T-cell (primary cell): ENCODE results near the gene CNTF. TPM values are rescaled to one million over a fixed set of nuclear protein-coding genes. Genes with fewer than 3 reads are reported as not detected.

ENCODE experiments used
- ATAC-seq, 4 experiments: fragments of 200-7000 bp in 3 of 4; fragments of 150-1000 bp in 1 of 4; cut with Tn5 transposase; replicated peaks in 1 of 4; 1 replicate in 3 of 4; 2 replicates in 1 of 4; pipeline ENCODE4 v1.10.0; 2021; ENCODE audit warnings: moderate library complexity in 3 of 4, mild to moderate bottlenecking in 2 of 4, moderate number of reproducible peaks in 1 of 4
- CTCF ChIA-PET, 2 donors: fragments of 300-600 bp; sonication (Branson Sonifier 250); formaldehyde crosslinking; loops; one replicate each; lab custom pipeline; 2022; ENCODE audit warnings: antibody characterized with exemption in 2 of 2; lab: Charles Lee
- POLR2A ChIA-PET, 2 donors: fragments of 300-600 bp; sonication (Branson Sonifier 250); formaldehyde crosslinking; loops; one replicate each; lab custom pipeline; 2022; ENCODE audit warnings: antibody characterized with exemption in 2 of 2; lab: Charles Lee
- DNase-seq, 35 experiments: peaks; one replicate each; pipeline versions ENCODE4 v3.0.0 to v3.0.0-alpha.2; 2013 to 2023
- H3K27ac ChIP-seq: one replicate; pipeline ENCODE4 v1.5.1; 2013; ENCODE audit warnings: low read length
- H3K27me3 ChIP-seq, 2 experiments: replicated peaks in 1 of 2; 1 replicate in 1 of 2; 2 replicates in 1 of 2; pipeline versions ENCODE4 v1.6.1 to v1.7.0; 2013; ENCODE audit warnings: low read length in 1 of 2, mixed read lengths in 1 of 2; ENCODE audit not compliant: control insufficient read depth in 2 of 2, insufficient read depth in 2 of 2; ENCODE audit errors: extremely low read depth in 1 of 2
- H3K36me3 ChIP-seq, 2 donors: 1 replicate in 1 of 2; 2 replicates in 1 of 2; pipeline versions ENCODE4 v1.6.1 to v1.7.0; 2013; ENCODE audit warnings: low read length in 1 of 2; ENCODE audit not compliant: control insufficient read depth in 2 of 2, insufficient read depth in 1 of 2; ENCODE audit errors: extremely low read depth in 1 of 2
- H3K4me1 ChIP-seq, 2 experiments: 1 replicate in 1 of 2; 2 replicates in 1 of 2; pipeline versions ENCODE4 v1.6.1 to v1.7.0; 2013; ENCODE audit warnings: low read length in 2 of 2, mixed read lengths in 1 of 2; ENCODE audit not compliant: insufficient read depth in 2 of 2, control insufficient read depth in 1 of 2; ENCODE audit errors: extremely low read depth in 1 of 2
- H3K4me3 ChIP-seq, 2 donors: 1 replicate in 1 of 2; 2 replicates in 1 of 2; pipeline versions ENCODE4 v1.5.1 to v1.7.0; 2013; ENCODE audit warnings: mild to moderate bottlenecking in 2 of 2, low read length in 1 of 2, moderate library complexity in 1 of 2; ENCODE audit not compliant: control insufficient read depth in 1 of 2; ENCODE audit errors: extremely low read depth in 1 of 2
- H3K9me3 ChIP-seq: 2 replicates; pipeline ENCODE4 v1.7.0; 2013
- H3K27ac Mint-ChIP-seq, 2 donors: one replicate each; pipeline ENCODE4 v1.8.0; 2020 to 2021; ENCODE audit warnings: mild to moderate bottlenecking in 2 of 2, mixed read lengths in 2 of 2
- H3K27me3 Mint-ChIP-seq, 2 donors: one replicate each; pipeline ENCODE4 v1.8.0; 2021 to 2022; ENCODE audit warnings: mixed read lengths in 2 of 2
- H3K36me3 Mint-ChIP-seq: one replicate; pipeline ENCODE4 v1.8.0; 2021; ENCODE audit warnings: mixed read lengths
- H3K4me1 Mint-ChIP-seq, 3 donors: one replicate each; pipeline ENCODE4 v1.8.0; 2020 to 2022; ENCODE audit warnings: mixed read lengths in 3 of 3, mild to moderate bottlenecking in 1 of 3
- H3K4me3 Mint-ChIP-seq, 3 donors: one replicate each; pipeline ENCODE4 v1.8.0; 2020 to 2022; ENCODE audit warnings: mild to moderate bottlenecking in 3 of 3, mixed read lengths in 3 of 3, moderate library complexity in 3 of 3
- H3K9me3 Mint-ChIP-seq, 3 donors: one replicate each; pipeline ENCODE4 v1.8.0; 2020 to 2022; ENCODE audit warnings: mixed read lengths in 3 of 3
- WGBS: methylation state at CpG from one replicate; pipeline ENCODE4 v1.1.5; 2013; ENCODE audit warnings: missing lambda C conversion rate; ENCODE audit not compliant: insufficient coverage; 5-methylcytosine and 5-hydroxymethylcytosine counted together
- total RNA-seq, 35 experiments: library from RNA in 6 of 35; stranded (reverse) in 6 of 35; fragments of 120-200 nt in 1 of 35; gene quantifications; one replicate each; pipeline versions ENCODE4 v1.2.1 to v1.2.4 and lab custom pipeline; 2013 to 2026

CNTF gene
- total RNA-seq, 5 donors from 2014 or later (not counting 1 experiment from before 2014, with no cell fraction given) = 2.4 to 4.3 (median 2.9) TPM

GRCh38 chr11:58580311-58580710 is 42.2 kb upstream of the CNTF start:
- no CpG with 5 or more reads among the region's 2 CpGs for WGBS
- no peaks in the 10 kb centered on the region for H3K9me3 Mint-ChIP-seq
- no peak for DNase-seq
- ChIA-PET CTCF (interaction anchor here (1.0 to 6.3 kb wide), 6 partner anchors 9 to 555 kb away, joined by 3 to 108 read pairs (median 4); no protein-coding TSS in a partner anchor), POLR2A (interaction anchor here (0.5 to 1.2 kb wide), 3 partner anchors 11 to 35 kb away, joined by 3 to 9 read pairs (median 4); no protein-coding TSS in a partner anchor)
- no peaks in the 10 kb centered on the region for H3K27me3 Mint-ChIP-seq
- Histone ChIP-seq H3K27ac (peak overlapping the region; percentile 89), H3K4me1 (peaks cover 26 to 49% of the 10 kb centered on the region in 2 experiments), H3K9me3 (no peaks in the 10 kb centered on the region), H3K27me3 (no peaks in the 10 kb centered on the region), H3K36me3 (no peaks in the 10 kb centered on the region), H3K4me3 (peak overlapping the region; percentile 15 to 74)
- H3K36me3 Mint-ChIP-seq = peaks cover 5% of the 10 kb centered on the region
- ATAC-seq = no peak
- peak overlapping the region; percentile 93 to 99 (median 96) for H3K4me3 Mint-ChIP-seq
- peaks cover 63 to 67% (median 66%) of the 10 kb centered on the region in 3 donors for H3K4me1 Mint-ChIP-seq
- H3K27ac Mint-ChIP-seq = peak overlapping the region; percentile 91 to 98

DNA sequence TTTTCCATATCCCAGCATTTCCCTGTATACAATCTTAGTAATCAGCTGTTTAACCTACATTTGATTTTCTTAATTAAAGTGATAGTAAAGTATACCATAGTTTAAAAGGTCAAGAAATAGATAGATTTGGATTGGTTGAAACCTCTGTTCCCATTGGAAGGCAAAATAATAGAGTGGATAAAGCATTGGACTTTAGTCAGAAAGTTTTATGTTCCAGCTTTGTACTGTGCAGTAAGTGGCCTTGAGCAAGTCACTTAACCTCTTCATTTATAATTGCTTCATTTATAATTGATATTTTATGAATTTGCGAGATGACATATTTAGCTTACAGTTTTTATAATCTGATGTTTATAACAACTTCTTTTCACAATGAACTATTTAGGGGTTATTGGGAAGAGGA is 40.0 kb upstream of the CNTF start:
- Mint-ChIP-seq H3K4me3 (peak overlapping the region in 1 of 3 donors; percentile 93), H3K4me1 (peaks cover 64 to 66% (median 64%) of the 10 kb centered on the region in 3 donors), H3K36me3 (peaks cover 14% of the 10 kb centered on the region), H3K27ac (no peak overlapping the region), H3K9me3 (no peaks in the 10 kb centered on the region), H3K27me3 (no peaks in the 10 kb centered on the region)
- ChIA-PET POLR2A (interaction anchor here in 1 of 2 donors (0.6 to 0.8 kb wide), 2 partner anchors 13 to 317 kb away, joined by 3 read pairs; no protein-coding TSS in a partner anchor), CTCF (interaction anchor here (0.5 to 1.5 kb wide), 3 partner anchors 15 to 45 kb away, joined by 3 to 19 read pairs (median 4); no protein-coding TSS in a partner anchor)
- DNase-seq = no peak
- Histone ChIP-seq H3K4me1 (peaks cover 14 to 31% of the 10 kb centered on the region in 2 experiments), H3K27ac (no peak overlapping the region), H3K36me3 (peaks cover 0 to 12% of the 10 kb centered on the region in 2 donors), H3K9me3 (no peaks in the 10 kb centered on the region), H3K4me3 (no peak overlapping the region), H3K27me3 (no peaks in the 10 kb centered on the region)
- no CpG with 5 or more reads among the region's 1 CpG for WGBS
- ATAC-seq = no peak

- no peak overlapping the region for H3K27ac ChIP-seq
- H3K9me3 ChIP-seq = no peaks in the 10 kb centered on the region
- Mint-ChIP-seq H3K4me1 (peaks cover 61 to 72% (median 72%) of the 10 kb centered on the region in 3 donors), H3K27me3 (no peaks in the 10 kb centered on the region), H3K4me3 (no peak overlapping the region), H3K36me3 (peaks cover 17% of the 10 kb centered on the region), H3K27ac (no peak overlapping the region), H3K9me3 (no peaks in the 10 kb centered on the region)
- ChIA-PET POLR2A (interaction anchor here in 1 of 2 donors (0.6 kb wide), 1 partner anchor 1030 kb away, joined by 3 read pairs; no protein-coding TSS in a partner anchor), CTCF (interaction anchor here in 1 of 2 donors (0.5 to 4.2 kb wide), 4 partner anchors 11 to 64 kb away, joined by 3 to 21 read pairs (median 4); partner anchors contain the start of gene LPXN)
- WGBS = no CpG with 5 or more reads among the region's 2 CpGs
- peaks cover 0 to 14% of the 10 kb centered on the region in 2 experiments for H3K4me1 ChIP-seq
- no peak for ATAC-seq
- H3K4me3 ChIP-seq = no peak overlapping the region
- H3K27me3 ChIP-seq = no peaks in the 10 kb centered on the region
- peaks cover 0 to 15% of the 10 kb centered on the region in 2 donors for H3K36me3 ChIP-seq
- no peak for DNase-seq
Measured at GRCh38 chr11:58586998-58587397, 35.5 kb upstream of the CNTF start.

DNA sequence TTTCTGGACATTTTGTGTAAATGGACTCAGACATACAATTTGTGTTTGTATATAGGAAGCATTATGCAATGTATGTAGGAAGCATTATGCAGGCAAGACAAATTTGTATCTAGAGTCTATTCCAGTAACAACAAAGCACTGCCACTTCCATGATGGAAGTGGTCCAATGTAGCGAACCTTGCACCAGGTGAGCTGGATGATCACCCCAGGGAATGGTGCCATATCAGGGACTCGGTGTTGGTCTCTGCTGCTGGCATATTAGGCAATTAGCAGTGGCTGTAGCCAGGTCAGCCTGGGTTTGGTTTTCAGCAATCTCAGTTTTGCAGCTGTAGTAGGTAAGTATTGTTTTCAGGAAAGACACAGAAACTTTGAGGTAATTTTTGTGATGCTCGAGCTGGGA is 30.8 kb upstream of the CNTF start:
- WGBS = 100% methylated on average over 2 of the region's 3 CpGs
- H3K36me3 Mint-ChIP-seq = peaks cover 36% of the 10 kb centered on the region
- H3K4me3 ChIP-seq = no peak overlapping the region

DNA sequence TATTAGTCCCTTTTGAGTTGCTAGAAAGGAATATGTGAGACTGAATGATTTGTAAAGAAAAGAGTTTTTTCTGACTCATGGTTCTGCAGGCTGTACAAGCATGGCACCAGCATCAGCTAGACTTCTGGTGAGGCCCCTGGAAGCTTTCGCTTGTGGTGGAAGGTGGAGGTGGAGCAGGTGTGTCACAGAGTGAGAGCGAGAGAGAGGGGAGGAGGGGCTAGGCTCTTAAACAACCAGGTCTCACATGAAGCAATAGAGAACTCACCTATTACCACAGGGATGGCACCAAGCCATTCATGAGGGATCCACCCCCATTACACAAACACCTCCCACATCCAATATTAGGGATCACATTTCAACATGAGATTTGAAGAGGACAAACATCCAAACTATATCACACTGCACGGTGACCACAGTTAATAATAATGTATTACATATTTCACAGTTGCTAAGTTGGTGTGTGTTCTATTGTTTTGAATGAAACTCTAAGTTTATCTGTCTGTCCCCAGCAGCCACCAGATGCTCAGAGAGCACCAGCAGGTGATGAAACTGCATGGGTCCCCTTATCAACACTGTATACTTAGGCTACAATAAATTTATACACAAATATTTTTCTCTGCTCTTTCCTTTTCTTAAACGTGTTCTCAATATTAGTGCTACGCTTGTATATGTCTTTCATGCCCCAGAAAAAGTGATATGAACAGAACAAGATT is 29.5 kb upstream of the CNTF start:
- CTCF ChIA-PET = interaction anchor here in 1 of 2 donors (0.9 kb wide), 1 partner anchor 24 kb away, joined by 6 read pairs; no protein-coding TSS in a partner anchor
- H3K36me3 Mint-ChIP-seq = peaks cover 34% of the 10 kb centered on the region
- no peak overlapping the region for H3K4me3 ChIP-seq
- WGBS = 40% methylated on average over 1 of the region's 5 CpGs
- POLR2A ChIA-PET = interaction anchor here (0.5 to 0.6 kb wide), 2 partner anchors 40 to 72 kb away, joined by 5 to 7 read pairs; no protein-coding TSS in a partner anchor
- no peak overlapping the region for H3K4me3 Mint-ChIP-seq
- H3K27ac ChIP-seq = no peak overlapping the region
- peaks cover 68 to 82% (median 80%) of the 10 kb centered on the region in 3 donors for H3K4me1 Mint-ChIP-seq
- H3K27me3 ChIP-seq = no peaks in the 10 kb centered on the region
- H3K9me3 Mint-ChIP-seq = no peaks in the 10 kb centered on the region
- peak in 2 of 35 experiments; percentile 12 to 15 for DNase-seq
- H3K4me1 ChIP-seq = peaks cover 5 to 24% of the 10 kb centered on the region in 2 experiments
- H3K9me3 ChIP-seq = no peaks in the 10 kb centered on the region
- peaks cover 0 to 7% of the 10 kb centered on the region in 2 donors for H3K36me3 ChIP-seq
- ATAC-seq = peak in 2 of 4 experiments; percentile 38 to 58
- H3K27ac Mint-ChIP-seq = peak overlapping the region; percentile 42 to 44
- H3K27me3 Mint-ChIP-seq = no peaks in the 10 kb centered on the region

More for the DNA sequence above, 30.8 kb upstream of the CNTF start:
- Mint-ChIP-seq H3K27ac (no peak overlapping the region), H3K27me3 (no peaks in the 10 kb centered on the region), H3K9me3 (no peaks in the 10 kb centered on the region), H3K4me1 (peaks cover 66 to 81% (median 80%) of the 10 kb centered on the region in 3 donors), H3K4me3 (no peak overlapping the region)
- DNase-seq (no peak), ATAC-seq (no peak)
- CTCF ChIA-PET = interaction anchor here in 1 of 2 donors (0.9 kb wide), 1 partner anchor 23 kb away, joined by 6 read pairs; no protein-coding TSS in a partner anchor
- H3K27ac ChIP-seq = no peak overlapping the region
- no peaks in the 10 kb centered on the region for H3K9me3 ChIP-seq
- H3K36me3 ChIP-seq = peaks cover 0 to 11% of the 10 kb centered on the region in 2 donors
- POLR2A ChIA-PET = no interaction called here
- no peaks in the 10 kb centered on the region for H3K27me3 ChIP-seq
- H3K4me1 ChIP-seq = peaks cover 5 to 15% of the 10 kb centered on the region in 2 experiments

GRCh38 chr11:58594826-58595225 is 27.6 kb upstream of the CNTF start:
- no peaks in the 10 kb centered on the region for H3K9me3 ChIP-seq

More at GRCh38 chr11:58594826-58595225, 27.6 kb upstream of the CNTF start:
- Mint-ChIP-seq H3K4me1 (peaks cover 83 to 91% (median 87%) of the 10 kb centered on the region in 3 donors), H3K9me3 (no peaks in the 10 kb centered on the region), H3K4me3 (no peak overlapping the region), H3K27ac (peak overlapping the region in 1 of 2 donors; percentile 9), H3K27me3 (no peaks in the 10 kb centered on the region), H3K36me3 (peaks cover 34% of the 10 kb centered on the region)
- ATAC-seq (no peak), DNase-seq (no peak)
- ChIA-PET POLR2A (no interaction called here), CTCF (interaction anchor here in 1 of 2 donors (0.7 to 1.5 kb wide), 2 partner anchors 18 to 40 kb away, joined by 4 to 6 read pairs; no protein-coding TSS in a partner anchor)
- Histone ChIP-seq H3K4me3 (no peak overlapping the region), H3K27me3 (no peaks in the 10 kb centered on the region), H3K36me3 (peaks cover 0 to 7% of the 10 kb centered on the region in 2 donors), H3K4me1 (peaks cover 5 to 25% of the 10 kb centered on the region in 2 experiments), H3K27ac (no peak overlapping the region)
- 43% methylated on average over 2 of the region's 4 CpGs for WGBS
